ENCODE results near the gene DDIT3. TPM values are rescaled to one million over a fixed set of nuclear protein-coding genes. Genes with fewer than 3 reads are reported as not detected.

The DDIT3 gene
- total RNA-seq, 4 donors from 2014 or later: 5.1 to 23.3 (median 15.4) TPM

- DNase-seq: no peak
- Histone ChIP-seq H3K4me1 (peaks cover 21 to 47% (median 27%) of the 10 kb centered on the region in 3 donors), H3K36me3 (peaks cover 36 to 77% (median 58%) of the 10 kb centered on the region in 3 donors), H3K27me3 (no peaks in the 10 kb centered on the region), H3K27ac (peak overlapping the region in 1 of 4 donors; percentile 5), H3K9me3 (no peaks in the 10 kb centered on the region), H3K4me3 (no peak overlapping the region)
- 85 to 88% methylated on average over 2 to 4 of the region's 4 CpGs for WGBS, 2 donors
- no peak for TF ChIP-seq POLR2A (IDR thresholded peaks at IDR 0.05)
- TF ChIP-seq, protein P1, sequence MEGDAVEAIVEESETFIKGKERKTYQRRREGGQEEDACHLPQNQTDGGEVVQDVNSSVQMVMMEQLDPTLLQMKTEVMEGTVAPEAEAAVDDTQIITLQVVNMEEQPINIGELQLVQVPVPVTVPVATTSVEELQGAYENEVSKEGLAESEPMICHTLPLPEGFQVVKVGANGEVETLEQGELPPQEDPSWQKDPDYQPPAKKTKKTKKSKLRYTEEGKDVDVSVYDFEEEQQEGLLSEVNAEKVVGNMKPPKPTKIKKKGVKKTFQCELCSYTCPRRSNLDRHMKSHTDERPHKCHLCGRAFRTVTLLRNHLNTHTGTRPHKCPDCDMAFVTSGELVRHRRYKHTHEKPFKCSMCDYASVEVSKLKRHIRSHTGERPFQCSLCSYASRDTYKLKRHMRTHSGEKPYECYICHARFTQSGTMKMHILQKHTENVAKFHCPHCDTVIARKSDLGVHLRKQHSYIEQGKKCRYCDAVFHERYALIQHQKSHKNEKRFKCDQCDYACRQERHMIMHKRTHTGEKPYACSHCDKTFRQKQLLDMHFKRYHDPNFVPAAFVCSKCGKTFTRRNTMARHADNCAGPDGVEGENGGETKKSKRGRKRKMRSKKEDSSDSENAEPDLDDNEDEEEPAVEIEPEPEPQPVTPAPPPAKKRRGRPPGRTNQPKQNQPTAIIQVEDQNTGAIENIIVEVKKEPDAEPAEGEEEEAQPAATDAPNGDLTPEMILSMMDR (IDR thresholded peaks at IDR 0.05): no peak
- intact Hi-C loops (cut with DNase I): no loop called here
Measured at GRCh38 chr12:57526477-57527126, 6.3 kb upstream of the DDIT3 start.

GRCh38 chr12:57525615-57526383, 5.5 kb upstream of the DDIT3 start:
- intact Hi-C loops (cut with DNase I): no loop called here
- Histone ChIP-seq H3K4me3 (no peak overlapping the region), H3K9me3 (no peaks in the 10 kb centered on the region), H3K4me1 (peaks cover 29 to 55% (median 35%) of the 10 kb centered on the region in 3 donors), H3K27ac (peak overlapping the region in 1 of 4 donors; percentile 99), H3K36me3 (peaks cover 36 to 69% (median 50%) of the 10 kb centered on the region in 3 donors), H3K27me3 (no peaks in the 10 kb centered on the region)
- no peak for DNase-seq
- TF ChIP-seq, protein P1 (IDR thresholded peaks at IDR 0.05): no peak
- no peak for TF ChIP-seq POLR2A (IDR thresholded peaks at IDR 0.05)
- 75 to 86% methylated on average over 12 to 15 of the region's 16 CpGs for WGBS, 2 donors

GRCh38 chr12:57524814-57525614, 4.7 kb upstream of the DDIT3 start:
- H3K27ac ChIP-seq: peak overlapping the region in 3 of 4 donors; percentile 42 to 99 (median 99)
- H3K27me3 ChIP-seq: no peaks in the 10 kb centered on the region
- peak overlapping the region in 1 of 4 donors; percentile 69 for H3K4me3 ChIP-seq
- intact Hi-C loops (cut with DNase I): no loop called here
- peaks cover 36 to 61% (median 45%) of the 10 kb centered on the region in 3 donors for H3K36me3 ChIP-seq
- peaks cover 30 to 57% (median 35%) of the 10 kb centered on the region in 3 donors for H3K4me1 ChIP-seq
- 41 to 65% methylated on average over 5 to 7 of the region's 11 CpGs for WGBS, 2 donors
- no peak for DNase-seq
- no peaks in the 10 kb centered on the region for H3K9me3 ChIP-seq
- TF ChIP-seq POLR2A (IDR thresholded peaks at IDR 0.05): no peak
- TF ChIP-seq, protein P1 (IDR thresholded peaks at IDR 0.05): no peak

DNA sequence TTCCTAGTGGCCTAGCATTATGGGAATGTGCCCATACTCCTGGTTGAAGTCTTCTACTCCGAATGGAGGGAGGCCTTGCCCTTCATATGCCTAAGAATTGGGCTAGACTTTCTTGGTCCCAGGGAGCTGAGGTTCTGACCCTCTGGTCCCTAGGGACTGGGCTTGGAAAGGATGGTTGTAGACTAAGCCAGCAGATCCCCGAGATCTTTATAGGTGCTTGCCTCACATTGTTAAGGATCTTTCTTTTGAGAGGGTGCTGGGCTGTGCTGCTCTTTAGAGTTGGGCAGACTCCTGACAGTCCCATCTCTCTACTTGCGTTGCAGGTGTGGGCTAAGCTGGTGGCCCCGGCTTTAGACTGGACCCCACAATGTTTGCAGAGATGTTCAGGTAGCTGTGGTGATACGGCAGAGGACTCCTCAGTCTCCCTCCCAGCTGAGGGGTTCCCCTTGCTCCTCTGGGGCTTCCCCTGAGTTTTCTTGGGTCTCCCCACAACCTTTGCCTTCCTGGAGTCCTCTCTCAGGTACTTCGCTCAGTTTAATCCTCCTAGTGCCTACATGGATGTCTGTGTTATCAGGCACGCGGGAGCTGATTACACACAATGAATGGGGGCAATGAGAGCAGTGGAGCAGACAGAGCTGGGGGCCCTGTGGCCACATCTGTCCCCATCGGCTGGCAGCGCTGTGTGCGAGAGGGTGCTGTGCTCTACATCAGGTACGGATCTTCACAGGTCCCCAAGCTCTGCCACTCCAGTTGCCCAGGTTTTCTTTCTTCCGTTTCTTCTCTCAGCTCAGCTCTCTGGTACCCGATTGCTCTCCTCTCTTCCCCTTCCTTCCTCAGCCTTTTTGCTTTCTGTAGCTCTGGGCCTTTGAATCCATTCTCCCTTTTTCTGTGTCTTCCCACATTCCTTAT, 3.6 kb upstream of the DDIT3 start:
- Histone ChIP-seq H3K27ac (peak overlapping the region; percentile 96 to 100 (median 99)), H3K36me3 (peaks cover 36 to 51% (median 42%) of the 10 kb centered on the region in 3 donors), H3K27me3 (no peaks in the 10 kb centered on the region), H3K9me3 (no peaks in the 10 kb centered on the region), H3K4me1 (peaks cover 38 to 67% (median 40%) of the 10 kb centered on the region in 3 donors), H3K4me3 (peak overlapping the region; percentile 69 to 93 (median 72))
- DNase-seq: no peak
- TF ChIP-seq POLR2A (IDR thresholded peaks at IDR 0.05): no peak
- TF ChIP-seq, protein P1 (IDR thresholded peaks at IDR 0.05): no peak
- WGBS, 2 donors: 48 to 52% methylated on average over 10 of the region's 14 CpGs
- intact Hi-C loops (cut with DNase I): no loop called here
